WTC11 (cell line): ENCODE measurements around the gene ARHGAP15. TPM values are rescaled to one million over a fixed set of nuclear protein-coding genes. Genes with fewer than 3 reads are reported as not detected.
A peak's percentile ranks its signal among the peaks of the same experiment; 100 is the strongest.

Source experiments
- ATAC-seq: fragments of 200-7000 bp; cut with Tn5 transposase; 2 replicates; pipeline ENCODE4 v1.10.0; 2021; ENCODE audit warnings: mild to moderate bottlenecking, moderate library complexity
- CTCF ChIA-PET: fragments of 300-600 bp; sonication (Branson Sonifier 250); formaldehyde crosslinking; loops from one replicate; lab custom pipeline; 2021; ENCODE audit warnings: antibody characterized with exemption; lab: Charles Lee
- POLR2A ChIA-PET: fragments of 350-600 bp; sonication (Branson Sonifier 250); formaldehyde crosslinking; loops from one replicate; lab custom pipeline; 2021; ENCODE audit warnings: antibody characterized with exemption; lab: Charles Lee
- DNase-seq: peaks from one replicate; pipeline ENCODE4 v3.0.0; 2021; ENCODE audit warnings: low spot score
- H3K27ac Mint-ChIP-seq: 2 replicates; pipeline ENCODE4 v1.8.0; 2021; ENCODE audit warnings: mixed read lengths
- H3K27me3 Mint-ChIP-seq: 2 replicates; pipeline ENCODE4 v1.8.0; 2021; ENCODE audit warnings: low read depth, mild to moderate bottlenecking, moderate library complexity, mixed read lengths
- H3K36me3 Mint-ChIP-seq: 2 replicates; pipeline ENCODE4 v1.8.0; 2021; ENCODE audit warnings: mixed read lengths
- H3K4me1 Mint-ChIP-seq: 2 replicates; pipeline ENCODE4 v1.8.0; 2022; ENCODE audit warnings: mixed read lengths
- H3K4me3 Mint-ChIP-seq: 2 replicates; pipeline ENCODE4 v1.8.0; 2021; ENCODE audit warnings: mild to moderate bottlenecking, moderate library complexity, mixed read lengths
- H3K9me3 Mint-ChIP-seq: 2 replicates; pipeline ENCODE4 v1.8.0; 2021; ENCODE audit warnings: mixed read lengths
- CREM ChIP-seq: sonication (generic); formaldehyde crosslinking; IDR thresholded peaks from 2 replicates; pipeline ENCODE4 v1.8.1; 2022; ENCODE audit warnings: mild to moderate bottlenecking, missing genetic modification reagents, moderate library complexity
- FOXP1 ChIP-seq: sonication (generic); formaldehyde crosslinking; IDR thresholded peaks from 2 replicates; pipeline ENCODE4 v1.8.0; 2022; ENCODE audit warnings: missing genetic modification reagents, mild to moderate bottlenecking, moderate library complexity, borderline replicate concordance
- GABPB1 ChIP-seq: sonication (generic); formaldehyde crosslinking; IDR thresholded peaks from 2 replicates; pipeline ENCODE4 v1.8.1; 2023; ENCODE audit warnings: mild to moderate bottlenecking, missing genetic modification reagents
- NFATC4 ChIP-seq: fragments of 250-450 bp; sonication (Bioruptor Pico); IDR thresholded peaks from 2 replicates; pipeline ENCODE4 v1.9.0; 2021; ENCODE audit warnings: mild to moderate bottlenecking
- OVOL2 ChIP-seq: fragments of 250-450 bp; sonication (Bioruptor Pico); IDR thresholded peaks from 2 replicates; pipeline ENCODE4 v1.9.0; 2021; ENCODE audit warnings: mild to moderate bottlenecking, borderline replicate concordance
- PRRX2 ChIP-seq: fragments of 250-450 bp; sonication (Bioruptor Pico); IDR thresholded peaks from 2 replicates; pipeline ENCODE4 v1.8.0; 2021; ENCODE audit warnings: mild to moderate bottlenecking
- SMAD4 ChIP-seq: sonication (generic); formaldehyde crosslinking; IDR thresholded peaks from 2 replicates; pipeline ENCODE4 v1.8.0; 2022; ENCODE audit warnings: mild to moderate bottlenecking, missing genetic modification reagents
- TCF7 ChIP-seq: sonication (generic); formaldehyde crosslinking; IDR thresholded peaks from 2 replicates; pipeline ENCODE4 v1.8.0; 2022; ENCODE audit warnings: mild to moderate bottlenecking, low read depth, missing genetic modification reagents, moderate library complexity
- USF1 ChIP-seq: sonication (generic); formaldehyde crosslinking; IDR thresholded peaks from 2 replicates; pipeline ENCODE4 v1.8.0; 2022; ENCODE audit warnings: mild to moderate bottlenecking, missing genetic modification reagents
- ZNF232 ChIP-seq: sonication (generic); formaldehyde crosslinking; IDR thresholded peaks from 2 replicates; pipeline ENCODE4 v1.8.0; 2022; ENCODE audit warnings: mild to moderate bottlenecking, missing genetic modification reagents
- ZNF263 ChIP-seq: sonication (generic); formaldehyde crosslinking; IDR thresholded peaks from 2 replicates; pipeline ENCODE4 v1.8.1; 2022; ENCODE audit warnings: low read depth, mild to moderate bottlenecking, moderate library complexity, missing genetic modification reagents
- ZNF281 ChIP-seq: sonication (generic); formaldehyde crosslinking; IDR thresholded peaks from 2 replicates; pipeline ENCODE4 v1.8.0; 2023; ENCODE audit warnings: mild to moderate bottlenecking, missing genetic modification reagents
- ZNF396 ChIP-seq: fragments of 250-450 bp; sonication (Bioruptor Pico); IDR thresholded peaks from 2 replicates; pipeline ENCODE4 v1.8.0; 2021; ENCODE audit warnings: mild to moderate bottlenecking, moderate library complexity, borderline replicate concordance
- total RNA-seq: library from RNA; stranded (reverse); gene quantifications from 3 replicates; pipeline ENCODE4 v1.2.3, GENCODE V29; 2021
- TF ChIP-seq, protein P1 (sequence below): fragments of 250-450 bp; sonication (Bioruptor Pico); IDR thresholded peaks from 2 replicates; pipeline ENCODE4 v1.8.0; 2021; ENCODE audit warnings: mild to moderate bottlenecking
- TF ChIP-seq, protein P2 (sequence below): sonication (generic); formaldehyde crosslinking; conservative IDR thresholded peaks from 2 replicates; pipeline ENCODE4 v1.8.1; 2023; ENCODE audit warnings: mild to moderate bottlenecking, low read depth, missing genetic modification reagents, moderate library complexity
- TF ChIP-seq, protein P3 (sequence below): fragments of 250-450 bp; sonication (Bioruptor Pico); IDR thresholded peaks from 2 replicates; pipeline ENCODE4 v1.9.0; 2021; ENCODE audit warnings: mild to moderate bottlenecking
- TF ChIP-seq, protein P4 (sequence below): sonication (generic); formaldehyde crosslinking; IDR thresholded peaks from 2 replicates; pipeline ENCODE4 v1.8.1; 2023; ENCODE audit warnings: mild to moderate bottlenecking, missing genetic modification reagents, borderline replicate concordance
- TF ChIP-seq, protein P5 (sequence below): sonication (generic); formaldehyde crosslinking; IDR thresholded peaks from 2 replicates; pipeline ENCODE4 v1.8.0; 2022; ENCODE audit warnings: mild to moderate bottlenecking, missing genetic modification reagents

ARHGAP15 gene
- total RNA-seq, 1 experiment from 2014 or later, result 0.28 TPM

- no peak for TF ChIP-seq USF1 (CRISPR knock-in tag)
- no peak for TF ChIP-seq GABPB1 (CRISPR knock-in tag)
- no peak for TF ChIP-seq TCF7 (CRISPR knock-in tag)
- no peak for TF ChIP-seq PRRX2 (CRISPR knock-in tag)
These were observed 664.2 kb downstream of the ARHGAP15 start (continued) for GRCh38 chr2:143793381-143793780.

DNA sequence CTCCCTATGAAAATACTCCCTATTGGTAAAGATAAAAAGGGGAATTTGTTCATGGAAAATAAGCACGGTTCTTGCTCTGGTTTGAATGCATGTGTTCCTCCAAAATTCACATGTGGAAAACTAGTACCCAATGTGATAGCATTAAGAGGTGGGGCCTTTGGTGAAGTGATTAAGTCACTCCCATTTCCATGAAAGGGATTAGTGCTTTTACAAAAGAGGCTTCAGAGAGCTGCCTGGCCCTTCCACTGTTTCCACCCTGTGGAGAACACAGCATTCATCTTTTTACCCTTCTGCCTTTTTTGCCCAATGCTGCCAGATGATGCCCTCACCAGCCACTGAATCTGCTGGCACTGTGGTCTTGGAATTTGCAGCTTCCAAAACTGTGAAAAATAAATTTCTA lies 666.8 kb downstream of the ARHGAP15 start:
- ChIA-PET POLR2A (no interaction called here), CTCF (interaction anchor here (1.4 kb wide), 1 partner anchor 221 kb away, joined by 3 read pairs; no protein-coding TSS in a partner anchor)
- ATAC-seq (peak; percentile 36; the same call in 1 of the 2 replicates), DNase-seq (no peak)
- TF ChIP-seq, protein P1, sequence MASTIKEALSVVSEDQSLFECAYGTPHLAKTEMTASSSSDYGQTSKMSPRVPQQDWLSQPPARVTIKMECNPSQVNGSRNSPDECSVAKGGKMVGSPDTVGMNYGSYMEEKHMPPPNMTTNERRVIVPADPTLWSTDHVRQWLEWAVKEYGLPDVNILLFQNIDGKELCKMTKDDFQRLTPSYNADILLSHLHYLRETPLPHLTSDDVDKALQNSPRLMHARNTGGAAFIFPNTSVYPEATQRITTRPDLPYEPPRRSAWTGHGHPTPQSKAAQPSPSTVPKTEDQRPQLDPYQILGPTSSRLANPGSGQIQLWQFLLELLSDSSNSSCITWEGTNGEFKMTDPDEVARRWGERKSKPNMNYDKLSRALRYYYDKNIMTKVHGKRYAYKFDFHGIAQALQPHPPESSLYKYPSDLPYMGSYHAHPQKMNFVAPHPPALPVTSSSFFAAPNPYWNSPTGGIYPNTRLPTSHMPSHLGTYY (CRISPR knock-in tag), result no peak
- TF ChIP-seq ZNF263 (CRISPR knock-in tag) (no peak), FOXP1 (CRISPR knock-in tag) (no peak), CREM (CRISPR knock-in tag) (no peak), ZNF396 (CRISPR knock-in tag) (no peak), ZNF281 (CRISPR knock-in tag) (no peak), OVOL2 (CRISPR knock-in tag) (no peak), NFATC4 (CRISPR knock-in tag) (no peak), SMAD4 (no peak), PRRX2 (CRISPR knock-in tag) (no peak), GABPB1 (CRISPR knock-in tag) (no peak), ZNF232 (CRISPR knock-in tag) (no peak)
- TF ChIP-seq, protein P2, sequence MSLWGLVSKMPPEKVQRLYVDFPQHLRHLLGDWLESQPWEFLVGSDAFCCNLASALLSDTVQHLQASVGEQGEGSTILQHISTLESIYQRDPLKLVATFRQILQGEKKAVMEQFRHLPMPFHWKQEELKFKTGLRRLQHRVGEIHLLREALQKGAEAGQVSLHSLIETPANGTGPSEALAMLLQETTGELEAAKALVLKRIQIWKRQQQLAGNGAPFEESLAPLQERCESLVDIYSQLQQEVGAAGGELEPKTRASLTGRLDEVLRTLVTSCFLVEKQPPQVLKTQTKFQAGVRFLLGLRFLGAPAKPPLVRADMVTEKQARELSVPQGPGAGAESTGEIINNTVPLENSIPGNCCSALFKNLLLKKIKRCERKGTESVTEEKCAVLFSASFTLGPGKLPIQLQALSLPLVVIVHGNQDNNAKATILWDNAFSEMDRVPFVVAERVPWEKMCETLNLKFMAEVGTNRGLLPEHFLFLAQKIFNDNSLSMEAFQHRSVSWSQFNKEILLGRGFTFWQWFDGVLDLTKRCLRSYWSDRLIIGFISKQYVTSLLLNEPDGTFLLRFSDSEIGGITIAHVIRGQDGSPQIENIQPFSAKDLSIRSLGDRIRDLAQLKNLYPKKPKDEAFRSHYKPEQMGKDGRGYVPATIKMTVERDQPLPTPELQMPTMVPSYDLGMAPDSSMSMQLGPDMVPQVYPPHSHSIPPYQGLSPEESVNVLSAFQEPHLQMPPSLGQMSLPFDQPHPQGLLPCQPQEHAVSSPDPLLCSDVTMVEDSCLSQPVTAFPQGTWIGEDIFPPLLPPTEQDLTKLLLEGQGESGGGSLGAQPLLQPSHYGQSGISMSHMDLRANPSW, result no peak
- TF ChIP-seq, protein P3, sequence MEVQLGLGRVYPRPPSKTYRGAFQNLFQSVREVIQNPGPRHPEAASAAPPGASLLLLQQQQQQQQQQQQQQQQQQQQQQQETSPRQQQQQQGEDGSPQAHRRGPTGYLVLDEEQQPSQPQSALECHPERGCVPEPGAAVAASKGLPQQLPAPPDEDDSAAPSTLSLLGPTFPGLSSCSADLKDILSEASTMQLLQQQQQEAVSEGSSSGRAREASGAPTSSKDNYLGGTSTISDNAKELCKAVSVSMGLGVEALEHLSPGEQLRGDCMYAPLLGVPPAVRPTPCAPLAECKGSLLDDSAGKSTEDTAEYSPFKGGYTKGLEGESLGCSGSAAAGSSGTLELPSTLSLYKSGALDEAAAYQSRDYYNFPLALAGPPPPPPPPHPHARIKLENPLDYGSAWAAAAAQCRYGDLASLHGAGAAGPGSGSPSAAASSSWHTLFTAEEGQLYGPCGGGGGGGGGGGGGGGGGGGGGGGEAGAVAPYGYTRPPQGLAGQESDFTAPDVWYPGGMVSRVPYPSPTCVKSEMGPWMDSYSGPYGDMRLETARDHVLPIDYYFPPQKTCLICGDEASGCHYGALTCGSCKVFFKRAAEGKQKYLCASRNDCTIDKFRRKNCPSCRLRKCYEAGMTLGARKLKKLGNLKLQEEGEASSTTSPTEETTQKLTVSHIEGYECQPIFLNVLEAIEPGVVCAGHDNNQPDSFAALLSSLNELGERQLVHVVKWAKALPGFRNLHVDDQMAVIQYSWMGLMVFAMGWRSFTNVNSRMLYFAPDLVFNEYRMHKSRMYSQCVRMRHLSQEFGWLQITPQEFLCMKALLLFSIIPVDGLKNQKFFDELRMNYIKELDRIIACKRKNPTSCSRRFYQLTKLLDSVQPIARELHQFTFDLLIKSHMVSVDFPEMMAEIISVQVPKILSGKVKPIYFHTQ, result no peak
- TF ChIP-seq, protein P4, sequence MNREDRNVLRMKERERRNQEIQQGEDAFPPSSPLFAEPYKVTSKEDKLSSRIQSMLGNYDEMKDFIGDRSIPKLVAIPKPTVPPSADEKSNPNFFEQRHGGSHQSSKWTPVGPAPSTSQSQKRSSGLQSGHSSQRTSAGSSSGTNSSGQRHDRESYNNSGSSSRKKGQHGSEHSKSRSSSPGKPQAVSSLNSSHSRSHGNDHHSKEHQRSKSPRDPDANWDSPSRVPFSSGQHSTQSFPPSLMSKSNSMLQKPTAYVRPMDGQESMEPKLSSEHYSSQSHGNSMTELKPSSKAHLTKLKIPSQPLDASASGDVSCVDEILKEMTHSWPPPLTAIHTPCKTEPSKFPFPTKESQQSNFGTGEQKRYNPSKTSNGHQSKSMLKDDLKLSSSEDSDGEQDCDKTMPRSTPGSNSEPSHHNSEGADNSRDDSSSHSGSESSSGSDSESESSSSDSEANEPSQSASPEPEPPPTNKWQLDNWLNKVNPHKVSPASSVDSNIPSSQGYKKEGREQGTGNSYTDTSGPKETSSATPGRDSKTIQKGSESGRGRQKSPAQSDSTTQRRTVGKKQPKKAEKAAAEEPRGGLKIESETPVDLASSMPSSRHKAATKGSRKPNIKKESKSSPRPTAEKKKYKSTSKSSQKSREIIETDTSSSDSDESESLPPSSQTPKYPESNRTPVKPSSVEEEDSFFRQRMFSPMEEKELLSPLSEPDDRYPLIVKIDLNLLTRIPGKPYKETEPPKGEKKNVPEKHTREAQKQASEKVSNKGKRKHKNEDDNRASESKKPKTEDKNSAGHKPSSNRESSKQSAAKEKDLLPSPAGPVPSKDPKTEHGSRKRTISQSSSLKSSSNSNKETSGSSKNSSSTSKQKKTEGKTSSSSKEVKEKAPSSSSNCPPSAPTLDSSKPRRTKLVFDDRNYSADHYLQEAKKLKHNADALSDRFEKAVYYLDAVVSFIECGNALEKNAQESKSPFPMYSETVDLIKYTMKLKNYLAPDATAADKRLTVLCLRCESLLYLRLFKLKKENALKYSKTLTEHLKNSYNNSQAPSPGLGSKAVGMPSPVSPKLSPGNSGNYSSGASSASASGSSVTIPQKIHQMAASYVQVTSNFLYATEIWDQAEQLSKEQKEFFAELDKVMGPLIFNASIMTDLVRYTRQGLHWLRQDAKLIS, result no peak
- TF ChIP-seq, protein P5, sequence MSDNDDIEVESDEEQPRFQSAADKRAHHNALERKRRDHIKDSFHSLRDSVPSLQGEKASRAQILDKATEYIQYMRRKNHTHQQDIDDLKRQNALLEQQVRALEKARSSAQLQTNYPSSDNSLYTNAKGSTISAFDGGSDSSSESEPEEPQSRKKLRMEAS (CRISPR knock-in tag), result no peak
- Mint-ChIP-seq H3K4me3 (no peak overlapping the region), H3K27ac (no peak overlapping the region), H3K36me3 (no peaks in the 10 kb centered on the region), H3K4me1 (peaks cover 19% of the 10 kb centered on the region), H3K27me3 (no peaks in the 10 kb centered on the region), H3K9me3 (peaks cover 9% of the 10 kb centered on the region)
